BE2C (cell line): ENCODE data around the gene ETF1.

ENCODE experiments used
- DNase-seq: peaks from one replicate; pipeline ENCODE4 v3.0.0-alpha.2; 2020
- H3K27me3 ChIP-seq: fragments of 250-450 bp; sonication (Bioruptor Pico); 2 replicates; pipeline ENCODE4 v1.5.1; 2020; ENCODE audit warnings: mild to moderate bottlenecking
- H3K36me3 ChIP-seq: fragments of 250-450 bp; sonication (Bioruptor Pico); 2 replicates; pipeline ENCODE4 v1.5.1; 2020; ENCODE audit warnings: mild to moderate bottlenecking
- H3K4me1 ChIP-seq: fragments of 250-450 bp; sonication (Bioruptor Pico); 2 replicates; pipeline ENCODE4 v1.5.1; 2020
- H3K4me3 ChIP-seq: 2 replicates; pipeline ENCODE4 v1.5.1; 2011; ENCODE audit warnings: low read depth, low read length
- H3K9me3 ChIP-seq: fragments of 250-450 bp; sonication (Bioruptor Pico); 2 replicates; pipeline ENCODE4 v1.5.1; 2020
- TF ChIP-seq, protein P1 (sequence below): IDR thresholded peaks from 2 replicates; pipeline ENCODE4 v1.5.1; 2012; ENCODE audit warnings: mild to moderate bottlenecking, low read depth, low read length

The ETF1 gene

DNA sequence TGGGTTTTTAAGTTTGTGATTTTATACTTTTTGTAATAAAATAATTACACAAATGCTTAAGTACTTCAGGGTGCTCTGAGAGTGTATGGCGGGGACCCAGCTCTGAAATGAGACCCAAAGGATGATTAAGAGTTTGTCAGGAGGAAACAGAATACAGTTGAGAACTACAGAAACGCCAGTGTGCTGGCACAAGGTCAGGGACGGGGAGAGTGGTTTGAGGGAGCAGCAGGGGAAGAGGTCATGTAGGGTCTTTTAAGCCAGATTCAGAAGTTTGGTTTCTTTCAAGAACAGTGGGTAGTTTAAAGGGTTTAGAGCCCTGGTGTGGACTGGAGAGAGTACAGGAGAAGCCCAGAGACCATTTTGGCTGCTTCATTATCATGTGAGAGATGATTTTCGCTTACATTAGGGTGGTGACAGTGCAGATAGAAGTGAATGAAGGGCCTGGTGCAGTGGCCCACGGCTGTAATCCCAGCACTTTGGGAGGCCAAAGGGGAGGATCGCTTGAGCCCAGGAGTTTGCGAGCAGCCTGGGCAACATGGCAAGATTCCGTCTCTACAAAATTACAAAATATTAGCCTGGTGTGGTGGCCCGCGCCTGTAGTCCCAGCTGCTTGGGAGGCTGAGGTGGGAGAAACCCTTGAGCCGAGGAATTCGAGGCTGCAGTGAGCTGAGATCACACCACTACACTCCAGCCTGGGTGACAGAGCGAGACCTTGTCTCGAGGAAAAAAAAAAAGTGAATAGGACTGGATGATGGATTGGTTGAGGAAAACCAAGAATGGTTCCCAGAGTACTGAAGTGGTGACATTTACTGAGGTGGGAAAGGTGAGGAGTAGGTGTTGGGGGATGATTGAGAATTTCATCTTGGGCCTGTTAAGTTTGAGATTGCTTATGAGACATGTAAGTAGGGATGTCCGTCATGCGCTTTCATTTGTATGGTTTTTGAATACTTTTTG lies 1.4 kb upstream of the ETF1 start:
- Histone ChIP-seq H3K27me3 (no peaks in the 10 kb centered on the region), H3K4me3 (peak overlapping the region; percentile 95), H3K9me3 (no peaks in the 10 kb centered on the region), H3K36me3 (peaks cover 32% of the 10 kb centered on the region), H3K4me1 (peaks cover 4% of the 10 kb centered on the region; the same call in 1 of the 2 replicates)
- no peak for DNase-seq
- TF ChIP-seq, protein P1, sequence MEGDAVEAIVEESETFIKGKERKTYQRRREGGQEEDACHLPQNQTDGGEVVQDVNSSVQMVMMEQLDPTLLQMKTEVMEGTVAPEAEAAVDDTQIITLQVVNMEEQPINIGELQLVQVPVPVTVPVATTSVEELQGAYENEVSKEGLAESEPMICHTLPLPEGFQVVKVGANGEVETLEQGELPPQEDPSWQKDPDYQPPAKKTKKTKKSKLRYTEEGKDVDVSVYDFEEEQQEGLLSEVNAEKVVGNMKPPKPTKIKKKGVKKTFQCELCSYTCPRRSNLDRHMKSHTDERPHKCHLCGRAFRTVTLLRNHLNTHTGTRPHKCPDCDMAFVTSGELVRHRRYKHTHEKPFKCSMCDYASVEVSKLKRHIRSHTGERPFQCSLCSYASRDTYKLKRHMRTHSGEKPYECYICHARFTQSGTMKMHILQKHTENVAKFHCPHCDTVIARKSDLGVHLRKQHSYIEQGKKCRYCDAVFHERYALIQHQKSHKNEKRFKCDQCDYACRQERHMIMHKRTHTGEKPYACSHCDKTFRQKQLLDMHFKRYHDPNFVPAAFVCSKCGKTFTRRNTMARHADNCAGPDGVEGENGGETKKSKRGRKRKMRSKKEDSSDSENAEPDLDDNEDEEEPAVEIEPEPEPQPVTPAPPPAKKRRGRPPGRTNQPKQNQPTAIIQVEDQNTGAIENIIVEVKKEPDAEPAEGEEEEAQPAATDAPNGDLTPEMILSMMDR: no peak

DNA sequence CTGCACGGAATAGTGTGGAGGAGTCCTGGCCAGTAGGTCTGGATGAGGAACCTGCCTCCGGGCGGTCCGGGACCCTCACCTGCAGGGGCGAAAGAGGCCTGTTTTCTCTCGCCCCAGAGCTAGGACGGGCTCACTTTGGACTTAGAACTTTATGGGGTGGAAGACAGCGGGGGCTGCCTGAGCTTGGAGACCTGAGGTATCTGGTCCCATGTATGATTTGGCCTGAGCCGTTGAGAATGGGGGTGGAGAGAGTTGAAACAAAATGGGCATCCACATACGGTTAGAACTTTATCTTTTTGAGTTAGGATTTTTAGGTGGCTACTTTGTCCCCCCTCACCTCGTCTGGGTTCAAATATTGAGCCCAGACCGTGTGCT lies 681 bp upstream of the ETF1 start:
- no peaks in the 10 kb centered on the region for H3K9me3 ChIP-seq
- H3K36me3 ChIP-seq: peaks cover 38% of the 10 kb centered on the region
- H3K4me1 ChIP-seq: peaks cover 4% of the 10 kb centered on the region; the same call in 1 of the 2 replicates
- TF ChIP-seq, protein P1: no peak
- H3K4me3 ChIP-seq: peak overlapping the region; percentile 95
- DNase-seq: peak; percentile 79
- H3K27me3 ChIP-seq: no peaks in the 10 kb centered on the region

DNA sequence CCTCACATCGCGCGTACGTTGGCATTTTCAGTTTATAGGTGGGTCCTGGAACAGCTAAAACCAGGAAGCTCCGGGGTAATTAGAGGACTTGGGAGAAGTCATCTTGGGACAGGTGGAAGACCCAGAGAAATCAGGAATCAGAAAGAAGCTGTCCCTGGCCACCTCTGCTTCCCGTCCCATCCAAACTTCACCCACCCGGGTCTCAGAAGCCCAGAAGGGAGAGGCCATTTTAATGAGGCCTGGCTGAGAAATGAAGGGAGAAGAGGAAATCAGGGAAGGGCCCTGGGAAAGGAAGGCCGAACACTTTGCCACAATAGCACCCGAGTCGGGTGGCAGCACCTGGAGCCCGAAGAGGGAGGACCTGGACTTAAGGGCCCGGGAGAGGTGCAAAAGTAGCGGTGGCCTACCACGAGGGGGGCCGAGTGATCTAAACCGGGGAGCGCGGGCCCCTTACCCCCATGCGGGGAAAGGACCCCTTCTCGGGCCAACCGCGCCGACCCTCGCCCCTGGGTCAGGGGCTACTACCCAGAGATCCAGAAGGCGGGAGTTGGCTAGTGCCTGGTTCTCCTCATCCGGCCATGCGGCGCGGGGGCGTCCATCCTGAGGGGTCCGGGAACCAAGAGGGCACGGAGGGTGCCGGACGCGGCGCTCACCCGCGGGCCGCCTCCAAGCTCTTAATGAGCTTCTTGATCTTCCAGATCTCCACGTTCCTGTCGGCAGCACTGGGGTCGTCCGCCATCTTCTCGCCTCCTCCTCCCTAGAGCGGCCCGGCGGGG lies 668 bp downstream of the ETF1 start:
- TF ChIP-seq, protein P1: no peak
- H3K36me3 ChIP-seq: peaks cover 43% of the 10 kb centered on the region
- DNase-seq: peak; percentile 23
- no peaks in the 10 kb centered on the region for H3K27me3 ChIP-seq
- H3K9me3 ChIP-seq: no peaks in the 10 kb centered on the region
- H3K4me3 ChIP-seq: peak overlapping the region; percentile 95
- H3K4me1 ChIP-seq: peaks cover 4% of the 10 kb centered on the region; the same call in 1 of the 2 replicates

DNA sequence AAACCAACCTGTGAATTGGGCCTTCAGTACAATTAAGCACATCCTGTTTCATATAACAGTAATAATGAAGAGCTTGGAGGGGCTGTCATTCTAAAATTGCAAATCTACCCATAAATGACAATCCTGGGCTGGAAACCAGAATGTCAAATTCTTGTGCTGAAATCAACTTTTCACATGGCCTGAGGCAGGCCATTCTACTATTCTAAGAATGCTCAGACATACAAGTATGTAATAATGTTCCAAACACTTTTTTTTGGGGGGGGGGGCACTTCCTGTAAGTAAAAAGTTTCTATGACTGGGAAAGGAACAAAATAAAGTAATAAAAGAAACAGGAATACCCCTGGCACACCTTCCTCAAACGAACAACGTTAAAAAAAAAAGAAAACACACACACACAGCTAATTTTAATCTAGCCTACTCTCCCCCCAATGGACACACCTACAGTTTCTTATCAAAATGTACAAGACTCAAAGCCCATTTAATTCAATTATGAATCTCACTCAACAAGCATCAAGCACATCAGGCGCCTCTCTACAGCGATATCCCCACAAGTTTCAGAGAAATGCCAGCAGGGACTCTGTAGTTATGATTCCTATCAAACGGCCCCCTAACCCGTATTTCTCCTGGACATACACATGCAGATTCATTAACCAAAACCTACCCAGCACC lies 1.4 kb downstream of the ETF1 start:
- H3K4me1 ChIP-seq: peaks cover 4% of the 10 kb centered on the region
- DNase-seq: no peak

DNA sequence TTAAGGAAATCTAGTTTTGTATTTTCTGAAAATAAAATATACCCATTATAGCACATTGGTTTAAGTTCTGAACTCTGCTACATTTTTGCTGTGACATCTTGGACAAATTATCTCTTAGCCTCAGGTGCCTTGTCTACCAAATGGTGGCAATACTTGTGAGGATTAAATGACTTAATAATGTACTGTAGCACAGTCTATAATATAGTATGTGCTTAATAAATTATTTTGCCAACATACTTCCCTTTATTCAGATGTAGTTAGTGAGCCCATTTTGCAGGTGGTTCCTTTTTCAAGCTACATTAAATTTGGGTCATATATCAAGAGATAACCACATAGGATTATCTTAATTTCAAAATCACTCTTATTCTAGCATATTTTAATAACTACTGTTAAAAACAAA lies 3.2 kb downstream of the ETF1 start:
- peaks cover 59% of the 10 kb centered on the region for H3K36me3 ChIP-seq
- TF ChIP-seq, protein P1: no peak
- no peaks in the 10 kb centered on the region for H3K27me3 ChIP-seq
- no peak for DNase-seq
- H3K9me3 ChIP-seq: no peaks in the 10 kb centered on the region
- H3K4me3 ChIP-seq: no peak overlapping the region
- H3K4me1 ChIP-seq: peaks cover 4% of the 10 kb centered on the region

More for the DNA sequence above, 1.4 kb downstream of the ETF1 start:
- TF ChIP-seq, protein P1: no peak
- Histone ChIP-seq H3K4me3 (peak overlapping the region; percentile 95), H3K36me3 (peaks cover 50% of the 10 kb centered on the region), H3K9me3 (no peaks in the 10 kb centered on the region), H3K27me3 (no peaks in the 10 kb centered on the region)
